Endodermal cell (in vitro differentiated cells): ENCODE measurements around the gene EPHA4. TPM values are rescaled to one million over a fixed set of nuclear protein-coding genes. Genes with fewer than 3 reads are reported as not detected.

Experiments used
- DNase-seq: peaks from one replicate; pipeline ENCODE4 v3.0.0-alpha.2; 2017
- H3K27ac ChIP-seq: 2 replicates; pipeline ENCODE4 v1.5.1; 2013; ENCODE audit warnings: mild to moderate bottlenecking, low read depth, low read length, moderate library complexity
- H3K27me3 ChIP-seq: 2 replicates; pipeline ENCODE4 v1.6.1; 2013; ENCODE audit warnings: mild to moderate bottlenecking, low read length, moderate library complexity; ENCODE audit not compliant: insufficient read depth, control insufficient read depth, poor library complexity, severe bottlenecking
- H3K36me3 ChIP-seq: 2 replicates; pipeline ENCODE4 v1.7.0; 2013; ENCODE audit warnings: mild to moderate bottlenecking, low read length, moderate library complexity; ENCODE audit not compliant: control insufficient read depth, insufficient read depth
- H3K4me1 ChIP-seq: one replicate; pipeline ENCODE4 v1.7.0; 2013; ENCODE audit warnings: low read length; ENCODE audit not compliant: control insufficient read depth, insufficient read depth
- H3K4me3 ChIP-seq: 2 replicates; pipeline ENCODE4 v1.5.1; 2013; ENCODE audit warnings: mild to moderate bottlenecking, low read length, moderate library complexity
- H3K9ac ChIP-seq: 2 replicates; pipeline ENCODE4 v1.6.1; 2013; ENCODE audit warnings: mild to moderate bottlenecking, low read length, moderate library complexity; ENCODE audit not compliant: poor library complexity, severe bottlenecking; ENCODE audit errors: extremely low read depth
- H3K9me3 ChIP-seq: 2 replicates; pipeline ENCODE4 v1.6.1; 2013; ENCODE audit warnings: mild to moderate bottlenecking, low read length, moderate library complexity; ENCODE audit not compliant: control insufficient read depth
- H3K27ac Mint-ChIP-seq: 2 replicates; pipeline ENCODE4 v1.8.0; 2020; ENCODE audit warnings: mixed read lengths
- H3K27me3 Mint-ChIP-seq: 2 replicates; pipeline ENCODE4 v1.8.0; 2021; ENCODE audit warnings: mild to moderate bottlenecking, mixed read lengths; ENCODE audit not compliant: insufficient read depth
- H3K36me3 Mint-ChIP-seq: 2 replicates; pipeline ENCODE4 v1.8.0; 2020; ENCODE audit warnings: low read depth, mixed read lengths
- H3K4me1 Mint-ChIP-seq: 2 replicates; pipeline ENCODE4 v1.8.0; 2020; ENCODE audit warnings: mixed read lengths
- H3K4me3 Mint-ChIP-seq: 2 replicates; pipeline ENCODE4 v1.8.0; 2020; ENCODE audit warnings: mild to moderate bottlenecking, moderate library complexity, mixed read lengths
- H3K9me3 Mint-ChIP-seq: 2 replicates; pipeline ENCODE4 v1.8.0; 2020; ENCODE audit warnings: mild to moderate bottlenecking, mixed read lengths
- WGBS, 2 experiments: methylation state at CpG; one replicate each; pipeline versions ENCODE4 v1.1.5 to v1.1.7; 2013; ENCODE audit warnings: missing lambda C conversion rate in 2 of 2, mixed read lengths in 1 of 2; ENCODE audit not compliant: insufficient coverage in 1 of 2, insufficient read length in 1 of 2; 5-methylcytosine and 5-hydroxymethylcytosine counted together
- total RNA-seq, 2 donors: library from RNA; stranded (reverse); fragmentation: NEBNext Ultra II Directional in 1 of 2; extraction: Animal tissue kit (Norgen Biotek cat#: 25700) in 1 of 2; gene quantifications; 2 replicates in 1 of 2; 3 replicates in 1 of 2; pipeline ENCODE4 v1.2.1, GENCODE V29; 2021
- TF ChIP-seq, protein P1 (sequence below): fragments of 200-600 bp; sonication (generic); conservative IDR thresholded peaks from 2 replicates; pipeline ENCODE4 v1.5.0; 2021; ENCODE audit warnings: antibody characterized with exemption, mild to moderate bottlenecking

Gene EPHA4
- total RNA-seq, 2 donors from 2014 or later = 74.1 to 87.3 TPM

DNA sequence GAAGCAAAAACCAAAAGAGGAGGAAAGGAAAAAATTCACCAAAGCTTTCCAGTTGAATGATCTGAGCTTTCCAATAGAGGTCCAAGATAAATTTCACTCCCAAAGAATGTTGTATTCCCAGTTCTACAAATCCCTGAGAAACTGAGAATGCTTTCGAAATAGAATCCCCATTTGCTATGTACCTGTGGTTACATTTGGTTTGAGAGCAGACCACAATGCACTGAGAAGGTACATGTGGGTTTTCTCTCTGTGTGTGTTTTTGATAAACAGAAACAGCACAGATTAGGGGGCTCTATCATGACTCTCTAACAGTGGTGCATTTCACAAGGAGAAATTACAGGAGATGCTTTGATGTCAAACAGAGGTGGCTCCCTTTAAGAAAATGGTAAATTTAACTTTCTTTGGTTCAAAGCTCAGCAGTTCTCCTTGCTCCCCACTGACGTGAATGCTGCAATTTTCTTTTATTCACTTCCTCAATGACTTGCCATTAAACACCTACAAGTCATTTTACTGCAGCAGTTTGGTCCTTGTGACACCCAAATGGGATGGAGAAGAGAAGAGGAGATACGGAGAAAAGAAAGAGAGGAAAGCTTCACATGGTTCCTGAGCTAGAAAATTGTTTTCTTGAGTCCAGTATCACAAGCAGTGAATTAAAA lies 108.7 kb downstream of the EPHA4 start:
- WGBS, 2 experiments = 88 to 92% methylated on average over 2 to 3 of the region's 3 CpGs
- peaks cover 55% of the 10 kb centered on the region for H3K4me1 Mint-ChIP-seq
- H3K9me3 Mint-ChIP-seq = no peaks in the 10 kb centered on the region

DNA sequence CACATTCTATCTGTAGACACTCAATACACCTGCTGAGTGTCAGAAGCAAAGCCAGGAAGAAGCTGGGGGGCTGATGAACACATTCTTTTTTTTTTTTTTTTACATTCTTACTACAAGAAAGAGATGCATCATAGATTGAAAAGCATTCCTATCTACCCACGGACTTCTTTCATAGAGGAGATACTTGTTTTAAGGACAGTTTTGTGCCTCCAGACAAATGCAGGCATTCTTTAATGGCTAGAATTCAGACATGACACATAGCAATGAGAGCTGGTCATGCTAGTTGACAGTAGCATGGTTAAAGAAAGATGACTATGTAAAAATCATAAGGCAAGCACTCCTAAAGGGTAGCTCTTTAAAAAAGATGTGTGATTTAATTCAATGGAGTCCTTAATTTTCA lies 110.2 kb downstream of the EPHA4 start:
- no peaks in the 10 kb centered on the region for H3K9me3 ChIP-seq
- Mint-ChIP-seq H3K4me1 (peaks cover 46% of the 10 kb centered on the region), H3K27me3 (no peaks in the 10 kb centered on the region), H3K36me3 (peaks cover 2% of the 10 kb centered on the region), H3K27ac (no peak overlapping the region), H3K4me3 (no peak overlapping the region), H3K9me3 (no peaks in the 10 kb centered on the region)
- H3K27me3 ChIP-seq = no peaks in the 10 kb centered on the region
- peaks cover 11% of the 10 kb centered on the region for H3K36me3 ChIP-seq
- no peak overlapping the region for H3K9ac ChIP-seq
- WGBS, 2 experiments = 96 to 100% methylated on average over 1 of the region's 1 CpG
- H3K27ac ChIP-seq = no peak overlapping the region
- no peak overlapping the region for H3K4me3 ChIP-seq
- no peak for DNase-seq
- peaks cover 7% of the 10 kb centered on the region for H3K4me1 ChIP-seq
- TF ChIP-seq, protein P1, sequence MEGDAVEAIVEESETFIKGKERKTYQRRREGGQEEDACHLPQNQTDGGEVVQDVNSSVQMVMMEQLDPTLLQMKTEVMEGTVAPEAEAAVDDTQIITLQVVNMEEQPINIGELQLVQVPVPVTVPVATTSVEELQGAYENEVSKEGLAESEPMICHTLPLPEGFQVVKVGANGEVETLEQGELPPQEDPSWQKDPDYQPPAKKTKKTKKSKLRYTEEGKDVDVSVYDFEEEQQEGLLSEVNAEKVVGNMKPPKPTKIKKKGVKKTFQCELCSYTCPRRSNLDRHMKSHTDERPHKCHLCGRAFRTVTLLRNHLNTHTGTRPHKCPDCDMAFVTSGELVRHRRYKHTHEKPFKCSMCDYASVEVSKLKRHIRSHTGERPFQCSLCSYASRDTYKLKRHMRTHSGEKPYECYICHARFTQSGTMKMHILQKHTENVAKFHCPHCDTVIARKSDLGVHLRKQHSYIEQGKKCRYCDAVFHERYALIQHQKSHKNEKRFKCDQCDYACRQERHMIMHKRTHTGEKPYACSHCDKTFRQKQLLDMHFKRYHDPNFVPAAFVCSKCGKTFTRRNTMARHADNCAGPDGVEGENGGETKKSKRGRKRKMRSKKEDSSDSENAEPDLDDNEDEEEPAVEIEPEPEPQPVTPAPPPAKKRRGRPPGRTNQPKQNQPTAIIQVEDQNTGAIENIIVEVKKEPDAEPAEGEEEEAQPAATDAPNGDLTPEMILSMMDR = no peak

More for the DNA sequence above, 108.7 kb downstream of the EPHA4 start:
- H3K36me3 Mint-ChIP-seq = peaks cover 1% of the 10 kb centered on the region
- Histone ChIP-seq H3K4me3 (no peak overlapping the region), H3K36me3 (peaks cover 13% of the 10 kb centered on the region), H3K27me3 (no peaks in the 10 kb centered on the region), H3K9me3 (no peaks in the 10 kb centered on the region), H3K4me1 (peaks cover 7% of the 10 kb centered on the region), H3K9ac (no peak overlapping the region), H3K27ac (no peak overlapping the region)
- no peak for DNase-seq
- H3K27ac Mint-ChIP-seq = no peak overlapping the region
- H3K27me3 Mint-ChIP-seq = no peaks in the 10 kb centered on the region
- TF ChIP-seq, protein P1 = no peak
- H3K4me3 Mint-ChIP-seq = no peak overlapping the region

DNA sequence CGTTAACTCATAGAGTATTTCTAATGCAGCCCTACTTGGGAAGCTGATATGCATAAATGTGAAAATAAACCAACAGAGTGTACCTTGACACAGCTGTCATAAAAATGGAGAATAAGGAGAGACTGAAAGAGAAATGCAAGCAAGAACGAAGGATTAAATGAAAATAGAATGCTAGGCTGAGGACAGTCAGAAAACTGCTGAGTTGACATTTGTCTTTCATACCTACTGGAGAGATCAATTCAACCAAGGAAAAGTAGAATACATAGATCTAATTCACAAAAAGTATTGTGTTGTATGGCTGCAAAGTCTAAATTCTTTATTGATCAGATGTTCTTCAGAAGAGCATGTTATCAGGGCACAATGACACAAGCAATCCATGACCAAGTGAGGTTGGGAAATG lies 112.0 kb downstream of the EPHA4 start:
- 98 to 100% methylated on average over 2 of the region's 2 CpGs for WGBS, 2 experiments
- TF ChIP-seq, protein P1 = no peak
- no peaks in the 10 kb centered on the region for H3K9me3 Mint-ChIP-seq
- Histone ChIP-seq H3K27ac (no peak overlapping the region), H3K9ac (no peak overlapping the region), H3K4me1 (peaks cover 14% of the 10 kb centered on the region), H3K4me3 (no peak overlapping the region), H3K27me3 (no peaks in the 10 kb centered on the region), H3K9me3 (no peaks in the 10 kb centered on the region), H3K36me3 (peaks cover 23% of the 10 kb centered on the region)
- peaks cover 7% of the 10 kb centered on the region for H3K36me3 Mint-ChIP-seq
- no peak for DNase-seq
- H3K27ac Mint-ChIP-seq = no peak overlapping the region
- no peak overlapping the region for H3K4me3 Mint-ChIP-seq
- peaks cover 49% of the 10 kb centered on the region for H3K4me1 Mint-ChIP-seq
- no peaks in the 10 kb centered on the region for H3K27me3 Mint-ChIP-seq
